Measurements from ENCODE around the gene DNAJA4.

The DNAJA4 gene

GRCh38 chr15:78315686-78316282 is 51.4 kb downstream of the DNAJA4 start:
- DNase-seq (ENCODE audit: low read depth in 2 of 2) = no peak

- DNase-seq (ENCODE audit: low read depth in 2 of 2) = no peak
Observed at GRCh38 chr15:78316283-78317083, 52.1 kb downstream of the DNAJA4 start.

- no peak for DNase-seq (ENCODE audit: low read depth in 2 of 2)
Observed at GRCh38 chr15:78317145-78317836, 52.9 kb downstream of the DNAJA4 start.

- DNase-seq (ENCODE audit: low read depth in 2 of 2) = no peak
Observed at GRCh38 chr15:78319588-78319987, 55.2 kb downstream of the DNAJA4 start.

- no peak for DNase-seq (ENCODE audit: low read depth in 2 of 2)
Observed at GRCh38 chr15:78320183-78320582, 55.8 kb downstream of the DNAJA4 start.

- DNase-seq (ENCODE audit: low read depth in 2 of 2) = no peak
Observed at GRCh38 chr15:78321041-78321570, 56.7 kb downstream of the DNAJA4 start.

GRCh38 chr15:78321786-78322185 is 57.4 kb downstream of the DNAJA4 start:
- no peak for DNase-seq (ENCODE audit: low read depth in 2 of 2)

- no peak for DNase-seq (ENCODE audit: low read depth in 2 of 2)
Observed at GRCh38 chr15:78322243-78322642, 57.9 kb downstream of the DNAJA4 start.

- no peak for DNase-seq (ENCODE audit: low read depth in 2 of 2)
Observed at GRCh38 chr15:78322724-78323521, 58.6 kb downstream of the DNAJA4 start.

GRCh38 chr15:78323693-78324092 is 59.3 kb downstream of the DNAJA4 start:
- no peak for DNase-seq (ENCODE audit: low read depth in 2 of 2)

- DNase-seq (ENCODE audit: low read depth in 2 of 2) = no peak
Observed at GRCh38 chr15:78324144-78324543, 59.8 kb downstream of the DNAJA4 start.

DNA sequence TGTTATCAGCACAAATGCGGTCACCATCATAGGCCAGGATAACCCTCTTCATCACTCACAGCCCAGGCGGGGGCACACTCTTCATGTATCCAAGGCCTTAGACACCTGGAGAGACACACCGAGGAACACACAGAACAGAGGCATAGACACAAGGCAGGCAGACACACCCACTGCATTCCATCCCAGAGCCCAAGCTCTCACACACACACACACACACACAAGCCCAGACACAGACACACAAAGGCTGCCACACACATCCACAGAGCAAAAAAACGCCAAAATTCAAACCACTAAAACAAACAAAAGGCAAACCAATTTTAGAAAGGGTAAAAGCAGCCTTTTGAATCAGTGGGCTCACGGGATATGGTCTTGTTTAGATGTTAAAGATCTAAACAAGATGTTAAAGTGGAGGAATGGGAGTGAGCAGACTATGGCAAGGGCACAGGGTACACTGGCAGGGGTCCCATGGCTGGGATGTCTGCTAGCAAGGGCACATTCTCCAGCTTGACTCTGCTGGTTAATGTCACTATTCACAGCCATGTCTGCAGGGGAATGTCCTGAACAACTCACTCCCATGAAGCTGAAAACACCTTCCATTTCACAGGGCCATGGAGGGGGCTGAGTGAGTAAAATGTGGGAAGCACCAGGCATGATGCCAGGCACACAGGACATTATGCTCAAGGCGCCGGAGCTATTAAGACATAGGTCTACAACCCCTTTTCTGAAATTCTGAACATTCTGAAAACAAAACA is 60.9 kb downstream of the DNAJA4 start:
- DNase-seq (ENCODE audit: low read depth in 2 of 2) = no peak

DNA sequence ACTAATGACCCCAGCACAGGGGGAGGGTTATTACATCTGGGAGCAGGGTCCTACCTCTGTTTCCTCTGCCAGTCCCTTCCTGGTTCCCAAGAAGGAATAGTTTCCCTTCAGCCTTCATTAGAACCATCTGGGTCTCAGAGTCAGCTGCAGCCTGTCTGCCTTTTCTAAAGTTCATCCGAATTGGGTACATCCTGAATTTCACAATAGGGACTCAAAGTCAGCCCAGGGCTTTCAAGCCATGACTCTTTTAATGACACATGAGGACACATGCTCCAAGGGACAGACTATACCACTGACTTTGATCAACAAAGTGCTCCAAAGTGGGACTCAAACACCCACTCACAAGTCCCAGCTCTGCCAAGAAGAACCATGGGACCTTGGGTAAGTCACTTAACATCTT is 63.1 kb downstream of the DNAJA4 start:
- DNase-seq (ENCODE audit: low read depth in 2 of 2) = no peak

DNA sequence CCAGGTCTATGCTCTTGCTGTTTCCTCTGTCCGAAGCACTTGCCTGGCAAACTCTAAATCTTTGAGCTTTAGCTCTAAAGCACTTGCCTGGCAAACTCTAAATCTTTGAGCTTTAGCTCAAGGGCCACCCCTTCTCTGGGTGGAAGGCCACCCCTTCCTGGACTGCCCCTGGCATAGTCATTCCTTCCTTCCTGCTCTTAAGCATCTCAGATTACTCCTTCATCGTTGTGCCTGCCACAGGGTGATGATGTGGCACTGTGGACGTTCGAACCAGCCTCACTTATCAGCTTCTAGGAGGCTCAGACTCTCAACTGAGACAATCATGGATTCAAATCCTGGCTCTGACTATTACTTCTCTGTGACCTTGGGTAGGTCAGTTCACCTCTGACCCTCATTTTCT is 65.3 kb downstream of the DNAJA4 start:
- no peak for DNase-seq (ENCODE audit: low read depth in 2 of 2)
